Measurements from ENCODE around the gene SZT2.

Gene SZT2

GRCh38 chr1:43389326-43390313 is at the start of gene SZT2, which contains the start of gene MED8:
Gene SZT2 (plus strand): TSS chr1:43389899. CDS start chr1:43389969, 70 bp downstream.
Gene MED8 (minus strand): TSS chr1:43389800. CDS start chr1:43389764, 36 bp downstream.
- DNase-seq, result peak; percentile 90

DNA sequence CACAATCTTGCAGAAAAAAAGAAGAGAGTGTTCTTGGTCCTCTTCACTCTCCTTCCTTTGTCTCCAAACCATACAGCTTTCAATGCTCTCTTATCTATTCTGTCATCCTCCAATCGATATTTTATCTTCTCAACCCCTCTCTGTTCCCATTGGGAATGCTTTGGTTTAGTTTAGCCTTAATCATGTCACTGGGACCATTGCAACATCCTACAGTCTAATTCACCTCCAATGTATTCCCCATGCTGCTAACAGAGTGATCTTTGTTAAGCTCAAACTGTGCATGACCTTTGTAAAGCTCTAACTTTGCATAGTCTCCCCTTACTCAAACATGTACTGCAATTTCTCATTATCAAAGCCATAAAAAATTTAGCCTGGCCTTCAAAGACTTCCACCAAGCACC is 49.1 kb upstream of the SZT2 start:
- no peak for DNase-seq

- peak; percentile 4 for DNase-seq
Measured at GRCh38 chr1:43344267-43344850, 45.3 kb upstream of the SZT2 start.

DNA sequence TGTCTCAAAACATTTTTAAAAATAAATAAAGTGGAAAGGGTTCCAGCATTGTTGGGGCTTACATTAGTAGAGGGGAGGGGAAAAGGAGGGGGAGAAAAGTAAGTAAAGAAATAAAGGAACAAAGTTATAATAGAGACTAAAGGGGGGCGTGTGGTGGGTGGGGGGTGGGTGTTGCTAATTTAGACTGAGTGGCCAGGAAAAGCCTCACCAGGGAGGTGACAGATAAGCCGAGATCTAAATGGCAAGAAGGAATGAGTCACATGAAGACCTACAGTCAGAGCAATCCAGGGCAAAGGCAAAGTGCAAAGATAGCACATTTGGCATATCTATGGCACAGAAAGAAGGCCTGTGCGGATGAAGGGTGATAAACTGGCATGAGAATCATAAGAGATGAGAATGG is 44.6 kb upstream of the SZT2 start:
- DNase-seq, result no peak

GRCh38 chr1:43346636-43347035 is 43.1 kb upstream of the SZT2 start:
- DNase-seq, result no peak

GRCh38 chr1:43348343-43348808 is 41.3 kb upstream of the SZT2 start:
- peak; percentile 68 for DNase-seq

- DNase-seq, result peak; percentile 92
Measured at GRCh38 chr1:43348809-43349593, 40.7 kb upstream of the SZT2 start.

- no peak for DNase-seq
Measured at GRCh38 chr1:43349594-43350306, 39.9 kb upstream of the SZT2 start.

DNA sequence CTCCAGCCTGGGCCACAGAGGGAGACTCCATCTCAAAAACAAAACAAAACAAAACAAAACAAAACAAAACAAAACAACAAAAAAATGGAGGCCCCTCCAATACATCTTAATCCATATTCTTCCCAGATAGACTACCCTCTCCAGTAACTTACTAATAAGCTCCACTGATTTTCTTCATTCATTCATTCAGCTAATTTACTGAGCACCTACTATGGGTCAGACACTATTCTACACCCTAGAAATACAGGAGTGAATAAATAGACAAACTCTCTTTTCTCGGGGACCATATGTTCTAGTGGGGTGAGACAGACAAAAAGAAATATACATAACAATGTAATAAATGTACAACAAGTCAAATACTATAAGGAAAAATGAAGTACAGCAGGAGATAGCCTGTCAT is 38.7 kb upstream of the SZT2 start:
- DNase-seq, result no peak

GRCh38 chr1:43351421-43352350 is 38.0 kb upstream of the SZT2 start:
- DNase-seq, result peak; percentile 42

- DNase-seq, result no peak
Measured at GRCh38 chr1:43352351-43352705, 37.4 kb upstream of the SZT2 start.

DNA sequence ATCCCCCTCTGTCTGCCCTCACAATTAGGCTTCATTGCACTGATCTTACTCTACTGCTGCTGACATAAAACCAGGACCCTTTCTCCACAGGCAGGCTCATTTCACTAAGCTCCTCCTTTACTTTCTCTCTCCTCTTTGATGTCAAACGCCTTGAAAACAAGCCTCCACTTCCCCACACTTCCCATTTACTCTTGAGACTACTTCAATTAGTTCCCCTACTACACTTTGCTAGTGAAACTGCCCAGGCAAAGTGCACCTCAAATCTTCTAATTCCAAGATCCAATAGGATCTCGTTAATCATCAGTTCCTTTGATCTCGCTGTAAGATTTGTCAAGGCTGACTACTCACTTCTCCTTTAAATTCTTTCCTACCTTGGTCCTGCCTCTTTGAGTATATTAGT is 36.8 kb upstream of the SZT2 start:
- DNase-seq, result no peak

DNA sequence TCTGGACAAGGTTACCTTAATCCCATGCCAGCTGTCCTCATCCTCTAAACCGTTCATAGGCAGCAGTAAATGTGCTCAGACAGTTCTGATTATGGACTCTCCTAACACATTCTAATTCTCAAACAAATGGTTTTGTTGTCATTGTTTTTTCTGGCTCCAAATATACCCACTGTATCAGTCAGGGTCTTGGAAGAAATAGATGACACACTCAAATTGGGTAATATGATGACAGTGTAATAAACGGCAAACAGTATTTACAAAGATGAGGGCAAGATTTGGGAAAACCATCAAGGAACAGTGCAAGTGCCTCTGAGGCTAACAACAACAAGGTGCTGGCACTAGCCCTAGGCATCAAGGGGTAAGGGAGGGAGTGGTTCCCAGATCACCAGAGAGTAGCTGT is 35.2 kb upstream of the SZT2 start:
- no peak for DNase-seq

- no peak for DNase-seq
Measured at GRCh38 chr1:43354936-43355335, 34.8 kb upstream of the SZT2 start.

- no peak for DNase-seq
Measured at GRCh38 chr1:43357251-43357650, 32.4 kb upstream of the SZT2 start.

DNA sequence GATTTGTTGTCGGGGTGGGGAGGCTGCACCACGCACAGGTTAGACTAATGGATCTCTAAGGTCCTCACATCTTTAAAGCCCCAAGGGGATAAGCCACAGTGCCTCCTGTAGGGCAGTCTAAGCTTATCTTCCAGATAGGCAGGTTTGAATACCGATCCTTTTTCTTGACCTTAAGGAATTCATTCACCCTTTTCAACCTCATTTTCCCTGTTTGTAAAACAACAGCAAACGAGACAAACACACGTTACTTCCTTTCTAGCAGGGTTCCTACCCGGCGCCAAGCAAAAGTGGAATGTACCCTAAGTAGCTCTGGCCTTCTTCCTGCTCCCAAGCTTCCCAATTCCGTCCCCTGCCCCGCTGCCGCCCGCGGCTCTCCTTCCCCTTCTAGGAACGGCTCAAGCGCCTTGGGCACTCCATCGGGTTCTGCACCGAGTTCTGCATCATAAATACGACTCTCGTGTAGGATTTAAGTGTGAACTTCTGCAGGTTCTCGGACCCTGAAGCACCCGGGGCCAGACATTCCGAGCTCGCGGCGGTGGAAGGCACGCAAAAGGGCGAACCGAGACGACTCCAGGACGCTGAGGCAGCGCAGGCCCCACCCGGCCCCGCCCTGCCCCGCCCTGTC is 31.5 kb upstream of the SZT2 start:
- DNase-seq, result peak; percentile 67

- DNase-seq, result peak; percentile 98
Measured at GRCh38 chr1:43358746-43359693, 30.7 kb upstream of the SZT2 start, which contains the start of gene CDC20. Gene CDC20 (plus strand): TSS chr1:43358981. CDS start chr1:43359216, 235 bp downstream.

DNA sequence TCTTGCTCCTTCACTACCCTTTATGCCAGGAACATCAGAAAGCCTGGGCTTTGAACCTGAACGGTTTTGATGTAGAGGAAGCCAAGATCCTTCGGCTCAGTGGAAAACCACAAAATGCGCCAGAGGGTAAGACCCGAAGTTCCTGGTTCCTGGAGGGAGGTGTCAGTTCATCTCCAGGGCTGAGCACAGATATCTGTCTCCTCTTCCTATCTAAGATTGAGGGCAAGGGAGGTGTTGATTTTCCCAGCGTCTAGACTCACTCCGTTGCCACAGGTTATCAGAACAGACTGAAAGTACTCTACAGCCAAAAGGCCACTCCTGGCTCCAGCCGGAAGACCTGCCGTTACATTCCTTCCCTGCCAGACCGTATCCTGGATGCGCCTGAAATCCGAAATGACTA is 30.0 kb upstream of the SZT2 start:
- DNase-seq, result no peak

- no peak for DNase-seq
Measured at GRCh38 chr1:43360616-43361015, 29.1 kb upstream of the SZT2 start.
